ENCODE results near the gene C14orf93.

C14orf93 gene

DNA sequence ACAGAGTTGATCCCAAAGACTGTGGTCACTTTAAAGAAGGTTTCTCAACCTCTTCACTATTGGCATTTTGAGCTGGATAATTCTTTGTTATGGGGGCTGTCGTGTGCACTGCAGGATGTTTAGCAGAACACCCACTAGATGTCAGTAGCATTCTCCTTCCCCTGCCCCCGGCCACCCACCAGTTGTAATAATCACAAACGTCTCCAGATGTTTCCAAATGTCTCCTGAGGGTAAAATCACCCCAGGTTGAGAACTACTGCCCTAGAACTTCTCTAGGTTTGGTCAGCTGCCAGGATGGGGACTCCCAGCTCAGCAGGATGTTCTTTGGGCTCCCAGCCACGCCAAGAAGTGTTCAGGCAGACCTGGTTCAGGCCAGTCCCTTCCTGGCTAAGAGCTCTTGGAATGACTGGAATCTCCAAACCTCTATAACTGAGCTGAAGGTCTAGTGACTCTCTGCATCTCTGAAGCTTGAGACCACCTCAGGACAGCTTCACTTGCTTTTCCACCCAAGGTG, 15.1 kb downstream of the C14orf93 start:
- no peak for DNase-seq (ENCODE audit: low read depth, low spot score)

DNA sequence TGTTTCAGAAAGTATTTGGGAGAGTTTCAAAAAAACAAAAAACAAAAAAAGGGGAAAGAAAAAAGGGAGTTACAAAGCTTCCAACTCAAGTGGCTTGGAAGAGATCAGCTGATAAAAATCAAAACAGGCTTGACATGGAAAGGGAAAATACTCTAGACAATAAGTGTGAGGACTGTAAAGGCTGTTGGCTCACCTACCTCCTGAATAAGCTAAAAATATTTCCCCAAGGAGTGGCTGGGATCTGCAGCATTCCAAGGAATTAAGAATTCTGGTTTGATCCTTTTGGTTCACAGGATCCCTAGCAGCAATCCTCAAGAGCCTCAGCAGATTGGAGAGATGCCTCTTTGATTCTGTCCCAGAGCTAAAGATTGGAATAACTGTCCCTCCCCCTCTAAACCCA, 16.4 kb downstream of the C14orf93 start:
- DNase-seq (ENCODE audit: low read depth, low spot score): no peak

DNA sequence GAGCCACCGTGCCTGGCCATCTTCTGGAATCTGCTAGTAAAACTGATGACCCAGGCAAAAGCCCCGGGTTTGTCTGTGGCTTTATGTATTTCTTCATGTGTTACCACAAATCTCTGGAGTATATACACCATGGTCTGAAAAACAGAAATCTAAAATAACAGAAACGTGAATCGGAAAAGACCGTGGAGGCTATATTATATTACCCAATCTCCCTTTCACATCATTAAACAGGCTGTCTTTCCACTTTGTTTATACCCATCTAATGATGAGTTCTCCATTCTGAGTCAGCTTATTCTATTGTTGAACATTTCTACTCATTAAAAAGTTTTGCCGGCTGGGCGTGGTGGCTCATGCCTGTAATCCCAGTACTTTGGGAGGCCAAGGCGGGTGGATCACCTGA, 18.1 kb downstream of the C14orf93 start:
- no peak for DNase-seq (ENCODE audit: low read depth, low spot score)

DNA sequence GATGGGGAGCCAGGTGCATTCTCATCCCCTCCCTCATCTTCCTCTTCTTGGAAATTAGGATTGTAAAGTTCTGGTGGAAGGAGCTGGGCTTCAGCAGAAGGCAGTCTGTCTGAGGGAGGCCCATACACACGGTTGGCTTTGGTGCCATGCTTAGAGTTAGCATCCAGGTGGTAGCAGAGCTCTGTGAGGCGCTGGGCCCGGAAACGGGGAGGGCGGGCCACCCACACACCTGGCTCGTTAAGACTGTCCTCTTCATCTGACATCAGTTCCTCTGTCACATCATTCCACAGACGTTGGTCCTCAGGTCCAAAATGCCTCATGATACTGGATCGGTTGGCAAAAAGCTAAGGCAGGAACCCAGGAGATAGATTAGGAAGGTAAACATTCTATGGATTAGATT, 22.7 kb downstream of the C14orf93 start:
- DNase-seq (ENCODE audit: low read depth, low spot score): no peak

- peak; percentile 60 for DNase-seq (ENCODE audit: low read depth, low spot score)
These were observed 23.4 kb downstream of the C14orf93 start for GRCh38 chr14:22986508-22987054.

DNA sequence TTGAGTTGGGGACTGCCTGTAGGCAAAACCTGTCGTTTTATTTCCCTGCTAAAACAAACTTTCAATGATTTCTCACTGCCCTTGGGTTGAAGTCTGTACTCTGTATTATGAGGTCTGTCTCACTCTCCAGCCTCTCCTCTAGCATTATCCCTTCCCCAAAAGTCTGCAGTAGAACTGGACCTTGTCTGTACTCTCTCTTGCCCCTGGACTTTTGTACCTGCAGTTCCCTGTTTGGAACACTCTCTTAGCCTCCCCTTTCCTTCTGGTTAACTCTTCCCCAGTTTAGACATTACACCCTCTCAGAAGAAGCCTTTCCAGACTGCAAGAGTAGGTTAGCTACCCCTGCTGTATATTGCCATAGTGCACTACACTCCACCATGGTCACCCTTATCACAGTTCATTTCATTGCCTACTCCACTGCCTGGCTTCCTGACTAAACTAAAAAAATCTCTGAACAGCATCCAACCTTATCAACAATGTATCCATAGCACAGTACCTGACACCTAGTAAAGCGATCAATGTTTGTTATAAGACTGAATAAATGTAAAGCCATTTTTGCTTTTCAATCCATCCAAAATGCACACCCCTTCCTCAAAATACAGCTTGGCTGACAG, 23.9 kb downstream of the C14orf93 start:
- no peak for DNase-seq (ENCODE audit: low read depth, low spot score)

- no peak for DNase-seq (ENCODE audit: low read depth, low spot score)
These were observed 24.8 kb downstream of the C14orf93 start for GRCh38 chr14:22984959-22985658.

- peak; percentile 70 for DNase-seq (ENCODE audit: low read depth, low spot score)
These were observed 27.3 kb downstream of the C14orf93 start, which contains the start of gene AJUBA for GRCh38 chr14:22982477-22983245. Gene AJUBA, minus strand, starts transcription at chr14:22982551. Its CDS starts 285 bp downstream, at chr14:22982266.

DNA sequence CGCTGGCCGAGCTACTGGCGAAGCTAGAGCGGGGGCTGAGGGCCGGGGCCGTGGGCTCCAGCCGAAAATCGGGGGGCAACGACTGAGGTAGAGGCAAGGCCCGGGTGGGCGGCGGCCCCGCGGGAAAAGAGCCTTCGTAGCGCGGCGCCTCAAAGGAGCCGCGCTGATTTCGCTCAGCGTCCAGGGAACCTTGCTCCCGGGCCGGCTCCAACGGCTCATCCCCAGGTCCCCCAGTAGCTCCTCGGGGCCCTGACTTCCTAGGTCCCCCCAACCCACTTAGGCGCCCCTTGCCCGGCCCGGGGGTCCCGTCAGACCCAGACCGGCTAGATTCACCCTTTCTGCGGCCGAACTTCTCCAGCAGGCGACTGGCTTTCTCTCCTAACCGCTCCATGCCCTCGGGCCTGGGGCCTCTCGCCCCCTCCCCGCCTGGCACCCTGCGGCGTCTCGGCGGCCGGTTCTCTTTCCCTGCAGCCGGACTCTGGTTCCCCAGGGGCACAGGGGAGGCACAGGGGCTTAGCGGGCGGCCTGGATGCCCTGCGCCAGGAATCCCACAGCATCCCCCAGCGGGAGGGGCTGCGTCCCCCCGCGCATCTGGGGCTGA, 28.0 kb downstream of the C14orf93 start:
- DNase-seq (ENCODE audit: low read depth, low spot score): no peak

GRCh38 chr14:22981090-22981875, 28.7 kb downstream of the C14orf93 start:
- DNase-seq (ENCODE audit: low read depth, low spot score): no peak

GRCh38 chr14:22980672-22981089, 29.3 kb downstream of the C14orf93 start:
- DNase-seq (ENCODE audit: low read depth, low spot score): no peak

DNA sequence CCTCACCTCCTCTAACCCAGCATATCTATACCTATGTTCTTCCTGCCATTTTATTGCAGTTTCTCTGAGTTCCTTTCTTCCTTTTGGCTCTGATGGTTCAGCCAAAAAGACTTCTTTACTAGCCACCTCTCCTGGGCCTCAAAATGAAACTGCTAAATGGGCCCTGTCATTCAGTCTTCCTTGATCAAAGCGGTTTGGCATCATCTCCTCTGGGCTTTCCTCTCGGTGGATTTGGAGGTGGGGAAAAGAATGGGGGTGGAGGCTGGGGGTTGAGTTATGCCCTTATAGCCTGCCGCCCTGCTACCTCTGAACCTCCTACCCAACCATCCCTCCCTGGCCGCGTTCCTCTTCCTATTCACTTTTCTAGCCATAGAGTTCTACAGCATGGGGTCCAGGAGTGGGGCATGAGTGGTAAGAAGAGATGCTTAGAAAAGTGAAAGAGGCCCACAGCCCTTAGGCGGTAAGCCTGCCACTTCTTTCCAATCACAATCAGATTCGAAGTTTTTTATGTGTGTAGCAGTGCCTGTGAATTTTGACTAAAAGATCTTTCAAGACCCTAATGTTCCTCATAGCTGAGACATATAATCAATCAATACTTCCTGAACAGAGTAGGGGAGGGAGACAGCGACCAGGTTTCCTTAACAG, 30.1 kb downstream of the C14orf93 start:
- DNase-seq (ENCODE audit: low read depth, low spot score): no peak

DNA sequence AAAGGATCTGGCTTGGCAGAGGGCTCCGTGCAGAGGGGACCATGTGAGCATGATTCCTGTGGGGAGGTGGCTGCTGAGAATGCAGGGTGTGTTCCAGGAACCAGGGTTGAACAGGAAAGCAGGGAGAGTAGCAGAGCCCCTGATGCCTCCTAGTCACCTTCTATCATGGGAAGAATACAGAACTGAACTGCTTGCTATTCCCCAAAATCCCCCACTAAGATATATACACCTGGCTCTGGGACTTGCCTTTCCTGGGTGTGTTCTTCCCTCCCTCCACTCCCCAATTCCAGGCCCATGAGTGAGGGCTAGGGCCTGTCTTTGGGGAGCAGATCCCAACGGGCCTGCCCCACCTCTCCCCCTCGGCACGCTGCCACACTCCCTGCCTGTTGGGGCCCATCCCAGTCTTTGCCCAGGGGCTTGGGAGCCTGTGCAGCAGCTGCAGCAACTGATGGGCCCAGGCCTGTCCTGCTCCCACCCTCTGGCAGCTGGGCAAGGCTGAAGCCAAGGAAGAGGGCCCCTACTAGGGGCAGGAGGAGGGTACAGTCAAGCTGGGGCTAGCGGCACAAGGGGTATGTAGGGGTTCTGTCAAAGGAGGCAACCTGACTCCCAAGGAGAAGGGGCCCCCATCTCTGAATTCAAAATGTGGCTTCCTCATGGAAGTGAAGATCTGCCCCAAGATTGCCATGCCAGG, 30.8 kb downstream of the C14orf93 start:
- no peak for DNase-seq (ENCODE audit: low read depth, low spot score)

DNA sequence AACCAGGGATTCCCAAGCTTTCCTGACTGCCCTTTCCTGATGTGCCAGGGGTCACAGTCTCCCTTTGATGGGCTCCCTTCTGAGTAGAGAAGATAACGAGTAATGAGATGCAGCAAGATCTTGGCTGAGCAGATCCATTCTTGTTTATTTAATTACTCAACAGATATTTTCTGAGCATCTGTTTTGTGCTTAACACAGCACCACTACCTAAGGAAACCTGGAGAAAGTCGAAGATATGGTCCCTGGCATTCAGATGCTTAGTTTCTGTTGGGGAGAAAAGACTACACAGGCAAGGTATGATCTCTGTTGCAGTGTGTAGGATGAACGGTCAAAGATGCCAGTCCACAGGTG, 31.5 kb downstream of the C14orf93 start:
- no peak for DNase-seq (ENCODE audit: low read depth, low spot score)

GRCh38 chr14:22977684-22978486, 32.1 kb downstream of the C14orf93 start:
- peak; percentile 85 for DNase-seq (ENCODE audit: low read depth, low spot score)

DNA sequence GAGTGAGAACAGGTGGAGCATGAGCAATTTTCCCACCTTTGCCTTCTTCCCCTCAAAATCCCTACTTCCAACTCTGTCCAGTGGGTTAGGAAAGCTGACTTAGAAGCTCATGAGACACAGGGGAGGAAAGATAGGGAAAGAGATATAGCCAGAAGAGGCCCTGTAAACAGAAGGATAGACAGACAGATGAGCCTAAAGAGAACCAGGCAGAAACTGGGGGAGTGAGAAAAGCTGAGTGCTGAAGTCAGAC, 32.6 kb downstream of the C14orf93 start:
- no peak for DNase-seq (ENCODE audit: low read depth, low spot score)

DNA sequence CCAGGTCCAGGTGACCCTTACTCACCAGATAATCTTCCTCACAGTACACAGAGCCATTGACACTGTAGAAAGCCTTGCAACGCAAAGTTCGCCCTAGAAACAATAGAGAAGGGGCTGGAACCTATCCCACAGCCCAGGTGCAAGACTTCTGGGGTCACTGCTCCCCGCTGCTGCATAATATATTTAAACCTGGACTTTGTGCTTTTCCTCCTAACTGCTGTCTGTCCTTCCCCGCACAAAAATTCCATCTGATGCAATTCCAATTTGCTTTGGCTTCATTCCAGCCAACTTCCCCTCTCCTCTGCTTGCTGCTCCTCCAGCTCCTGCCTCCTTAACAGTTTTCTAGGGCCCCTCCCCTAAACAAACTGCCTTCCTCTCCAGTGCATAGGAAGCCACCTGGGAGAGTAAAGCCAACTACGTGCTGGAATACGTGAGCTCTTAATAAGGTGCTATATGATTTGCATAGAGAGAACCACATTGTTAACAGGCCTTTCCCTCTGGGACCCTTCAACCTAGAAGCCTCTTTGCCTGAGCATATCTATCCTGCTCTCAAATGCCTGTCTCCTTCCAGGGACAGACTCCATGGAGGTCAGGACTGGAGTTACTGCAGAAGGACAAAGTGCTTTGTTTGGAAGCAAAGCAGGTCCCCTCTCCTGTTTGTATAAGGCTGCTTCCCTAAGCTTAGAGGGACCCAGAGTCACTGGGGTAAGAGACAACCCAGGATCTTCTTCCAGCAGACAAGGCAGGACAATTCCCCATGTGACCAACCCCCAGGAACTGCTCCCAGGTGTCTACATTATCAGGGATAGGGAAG, 33.1 kb downstream of the C14orf93 start:
- DNase-seq (ENCODE audit: low read depth, low spot score): no peak

DNA sequence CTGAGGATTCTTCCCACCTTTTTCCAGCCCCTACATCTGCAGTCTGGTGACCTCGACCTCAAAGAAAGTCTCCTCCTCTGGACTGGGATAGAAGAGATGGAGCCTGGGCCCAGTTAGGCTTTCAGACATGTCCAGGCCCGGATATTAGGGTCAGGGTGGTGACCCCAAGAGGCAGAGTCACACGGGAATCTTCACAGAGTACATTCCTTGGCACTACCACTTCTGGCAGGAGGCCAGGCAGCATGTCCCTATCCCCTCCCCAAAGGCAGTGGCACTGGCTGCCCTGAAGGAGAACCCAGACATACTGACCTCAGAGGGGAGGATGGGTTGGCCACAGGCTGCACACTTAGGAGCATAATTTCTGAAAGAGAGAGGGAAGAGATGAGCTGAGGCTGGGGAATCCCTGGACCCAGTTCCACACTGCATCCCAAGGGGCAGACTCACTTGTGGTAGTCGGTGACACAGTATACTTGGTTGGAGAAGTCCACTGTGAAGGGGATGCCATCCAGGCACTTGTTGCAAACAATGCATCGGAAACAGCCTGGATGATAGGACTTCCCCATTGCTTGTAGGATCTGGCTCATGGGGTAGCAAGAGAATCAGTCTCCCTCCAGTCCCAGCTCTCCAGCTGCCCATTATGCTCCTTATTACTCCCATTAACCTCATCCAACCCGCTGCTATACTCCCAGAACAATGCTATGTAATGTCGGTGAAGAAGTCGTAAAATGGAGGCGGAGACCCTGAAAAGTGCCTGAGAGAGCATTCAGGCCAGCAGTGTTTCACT, 35.2 kb downstream of the C14orf93 start:
- no peak for DNase-seq (ENCODE audit: low read depth, low spot score)
